GM23338 (cell line): ENCODE measurements around the gene CXXC5. TPM values are rescaled to one million over a fixed set of nuclear protein-coding genes. Genes with fewer than 3 reads are reported as not detected.

Experiments
- ATAC-seq: fragments of 200-7000 bp; cut with Tn5 transposase; 3 replicates; pipeline ENCODE4 v1.9.1; 2020
- DNase-seq: peaks from one replicate; pipeline ENCODE4 v3.0.0-alpha.2; 2015; ENCODE audit warnings: low spot score
- H2AFZ ChIP-seq: fragments of 200-600 bp; sonication (generic); 2 replicates; pipeline ENCODE4 v1.8.0; 2016; ENCODE audit warnings: antibody characterized with exemption, mild to moderate bottlenecking, moderate library complexity
- H3F3A ChIP-seq: fragments of 200-600 bp; sonication (generic); replicated peaks from 2 replicates; pipeline ENCODE4 v1.8.0; 2017; ENCODE audit warnings: antibody characterized with exemption, mixed run types, low read depth
- H3K27ac ChIP-seq: fragments of 200-600 bp; sonication (generic); 2 replicates; pipeline ENCODE4 v1.6.1; 2016; ENCODE audit warnings: low read depth
- H3K27me3 ChIP-seq: fragments of 200-600 bp; sonication (generic); 2 replicates; pipeline ENCODE4 v1.8.0; 2016; ENCODE audit warnings: mild to moderate bottlenecking, mixed run types, moderate library complexity; ENCODE audit not compliant: insufficient read depth
- H3K36me3 ChIP-seq: fragments of 200-600 bp; sonication (generic); 2 replicates; pipeline ENCODE4 v1.8.0; 2016; ENCODE audit warnings: mild to moderate bottlenecking; ENCODE audit not compliant: insufficient read depth
- H3K4me1 ChIP-seq: fragments of 200-600 bp; sonication (generic); 2 replicates; pipeline ENCODE4 v1.8.0; 2016; ENCODE audit warnings: mild to moderate bottlenecking, moderate library complexity; ENCODE audit not compliant: insufficient read depth
- H3K4me2 ChIP-seq: fragments of 200-600 bp; sonication (generic); 2 replicates; pipeline ENCODE4 v1.7.1; 2017; ENCODE audit warnings: mixed run types
- H3K4me3 ChIP-seq: fragments of 200-600 bp; sonication (generic); 2 replicates; pipeline ENCODE4 v1.6.1; 2016; ENCODE audit warnings: mixed run types
- H3K79me2 ChIP-seq: fragments of 200-600 bp; sonication (generic); replicated peaks from 2 replicates; pipeline ENCODE4 v1.8.0; 2017; ENCODE audit warnings: mild to moderate bottlenecking; ENCODE audit not compliant: insufficient read depth
- H3K9me2 ChIP-seq: fragments of 200-600 bp; sonication (generic); 2 replicates; pipeline ENCODE4 v1.8.0; 2017; ENCODE audit not compliant: insufficient read depth
- H4K20me1 ChIP-seq: fragments of 200-600 bp; sonication (generic); replicated peaks from 2 replicates; pipeline ENCODE4 v1.8.0; 2017; ENCODE audit warnings: mild to moderate bottlenecking; ENCODE audit not compliant: insufficient read depth
- H3K27ac Mint-ChIP-seq: 2 replicates; pipeline ENCODE4 v1.8.0; 2020; ENCODE audit warnings: inconsistent platforms, mild to moderate bottlenecking, moderate library complexity, mixed read lengths
- H3K27me3 Mint-ChIP-seq: 3 replicates; pipeline ENCODE4 v1.8.0; 2022; ENCODE audit warnings: low read depth, mild to moderate bottlenecking, moderate library complexity, mixed read lengths, inconsistent platforms; ENCODE audit not compliant: insufficient read depth, poor library complexity
- H3K36me3 Mint-ChIP-seq: 3 replicates; pipeline ENCODE4 v1.8.0; 2021; ENCODE audit warnings: low read depth, mild to moderate bottlenecking, inconsistent platforms, moderate library complexity, mixed read lengths
- H3K4me1 Mint-ChIP-seq: 3 replicates; pipeline ENCODE4 v1.8.0; 2020; ENCODE audit warnings: mild to moderate bottlenecking, inconsistent platforms, mixed read lengths
- H3K4me3 Mint-ChIP-seq: 3 replicates; pipeline ENCODE4 v1.8.0; 2021; ENCODE audit warnings: moderate library complexity, mild to moderate bottlenecking, inconsistent platforms, mixed read lengths
- H3K9me3 Mint-ChIP-seq: 3 replicates; pipeline ENCODE4 v1.8.0; 2020; ENCODE audit warnings: moderate library complexity, mild to moderate bottlenecking, inconsistent platforms, mixed read lengths
- CREB1 ChIP-seq: fragments of 250-450 bp; sonication (Bioruptor Pico); IDR thresholded peaks from 2 replicates; pipeline ENCODE4 v1.5.0; 2020; ENCODE audit warnings: low read depth, mild to moderate bottlenecking, moderate library complexity
- EZH2 ChIP-seq: fragments of 200-600 bp; sonication (generic); IDR thresholded peaks from one replicate; pipeline ENCODE4 v1.8.0; 2017; ENCODE audit warnings: antibody characterized with exemption, mild to moderate bottlenecking, low read depth; ENCODE audit not compliant: unreplicated experiment
- EZH2phosphoT487 ChIP-seq: fragments of 200-600 bp; sonication (generic); IDR thresholded peaks from one replicate; pipeline ENCODE4 v1.8.1; 2018; ENCODE audit warnings: antibody characterized with exemption; ENCODE audit not compliant: unreplicated experiment
- JUNB ChIP-seq: IDR thresholded peaks from one replicate; pipeline ENCODE4 v1.6.1; 2016; ENCODE audit warnings: antibody characterized with exemption; ENCODE audit not compliant: unreplicated experiment
- NANOG ChIP-seq: IDR thresholded peaks from 2 replicates; pipeline ENCODE4 v1.6.1; 2016; ENCODE audit warnings: antibody characterized with exemption, borderline replicate concordance
- POLR2AphosphoS5 ChIP-seq: IDR thresholded peaks from 2 replicates; pipeline ENCODE4 v1.6.1; 2016; ENCODE audit warnings: antibody characterized with exemption, low read depth
- REST ChIP-seq: IDR thresholded peaks from one replicate; pipeline ENCODE4 v1.6.1; 2018; ENCODE audit warnings: antibody characterized with exemption; ENCODE audit not compliant: unreplicated experiment
- STAT1 ChIP-seq: IDR thresholded peaks from one replicate; pipeline ENCODE4 v1.6.1; 2016; ENCODE audit warnings: antibody characterized with exemption; ENCODE audit not compliant: unreplicated experiment
- ZNF114 ChIP-seq: fragments of 250-450 bp; sonication (Bioruptor Pico); IDR thresholded peaks from 2 replicates; pipeline ENCODE4 v1.5.0; 2020; ENCODE audit warnings: mild to moderate bottlenecking, moderate library complexity
- ZNF331 ChIP-seq: fragments of 250-450 bp; sonication (Bioruptor Pico); IDR thresholded peaks from 2 replicates; pipeline ENCODE4 v1.5.0; 2020; ENCODE audit warnings: low read depth, mild to moderate bottlenecking, moderate library complexity
- ZNF462 ChIP-seq: fragments of 250-450 bp; sonication (Bioruptor Pico); IDR thresholded peaks from 2 replicates; pipeline ENCODE4 v1.5.0; 2020; ENCODE audit warnings: mild to moderate bottlenecking, moderate library complexity
- polyA plus RNA-seq: library from polyadenylated mRNA; unstranded; fragments of >200 nt; fragmentation: Nextera tagmentation; extraction: Ambion mirVana; gene quantifications from 2 replicates; pipeline ENCODE4 v1.2.1, GENCODE V29; 2016
- total RNA-seq: library from RNA; depleted of rRNA; stranded (reverse); fragments of >200 nt; shearing (Covaris generic); gene quantifications from 2 replicates; pipeline ENCODE4 v1.2.3, GENCODE V29; 2014
- TF ChIP-seq, protein P1 (sequence below), 2 experiments: fragments of 200-600 bp in 1 of 2; sonication (generic) in 1 of 2; conservative IDR thresholded peaks; 2 replicates each; pipeline versions ENCODE4 v1.5.1 to v1.6.1; 2016 to 2017; ENCODE audit warnings: antibody characterized with exemption in 2 of 2, low read depth in 2 of 2, mild to moderate bottlenecking in 2 of 2, moderate library complexity in 1 of 2
- TF ChIP-seq, protein P2 (sequence below): IDR thresholded peaks from 2 replicates; pipeline ENCODE4 v1.6.1; 2016; ENCODE audit warnings: antibody characterized with exemption

CXXC5 gene
- total and polyA plus RNA-seq, 2 experiments from 2014 or later: 63.3 to 111 TPM

DNA sequence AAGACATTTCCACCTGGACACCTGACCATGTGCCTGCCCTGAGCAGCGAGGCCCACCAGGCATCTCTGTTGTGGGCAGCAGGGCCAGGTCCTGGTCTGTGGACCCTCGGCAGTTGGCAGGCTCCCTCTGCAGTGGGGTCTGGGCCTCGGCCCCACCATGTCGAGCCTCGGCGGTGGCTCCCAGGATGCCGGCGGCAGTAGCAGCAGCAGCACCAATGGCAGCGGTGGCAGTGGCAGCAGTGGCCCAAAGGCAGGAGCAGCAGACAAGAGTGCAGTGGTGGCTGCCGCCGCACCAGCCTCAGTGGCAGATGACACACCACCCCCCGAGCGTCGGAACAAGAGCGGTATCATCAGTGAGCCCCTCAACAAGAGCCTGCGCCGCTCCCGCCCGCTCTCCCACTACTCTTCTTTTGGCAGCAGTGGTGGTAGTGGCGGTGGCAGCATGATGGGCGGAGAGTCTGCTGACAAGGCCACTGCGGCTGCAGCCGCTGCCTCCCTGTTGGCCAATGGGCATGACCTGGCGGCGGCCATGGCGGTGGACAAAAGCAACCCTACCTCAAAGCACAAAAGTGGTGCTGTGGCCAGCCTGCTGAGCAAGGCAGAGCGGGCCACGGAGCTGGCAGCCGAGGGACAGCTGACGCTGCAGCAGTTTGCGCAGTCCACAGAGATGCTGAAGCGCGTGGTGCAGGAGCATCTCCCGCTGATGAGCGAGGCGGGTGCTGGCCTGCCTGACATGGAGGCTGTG is 32.4 kb downstream of the CXXC5 start:
- Histone ChIP-seq H4K20me1 (peaks cover 39% of the 10 kb centered on the region), H2AFZ (no peak overlapping the region), H3K27me3 (no peaks in the 10 kb centered on the region), H3K36me3 (no peaks in the 10 kb centered on the region; the same call in 1 of the 2 replicates), H3K4me1 (peaks cover 33% of the 10 kb centered on the region), H3K4me3 (no peak overlapping the region), H3F3A (peaks cover 25% of the 10 kb centered on the region; the same call in 1 of the 2 replicates), H3K4me2 (no peak overlapping the region), H3K27ac (no peak overlapping the region), H3K9me2 (no peaks in the 10 kb centered on the region), H3K79me2 (peaks cover 26% of the 10 kb centered on the region)
- ATAC-seq: no peak
- H3K4me1 Mint-ChIP-seq: peaks cover 61% of the 10 kb centered on the region
- TF ChIP-seq REST (no peak), ZNF114 (CRISPR knock-in tag) (no peak), ZNF331 (CRISPR knock-in tag) (no peak), STAT1 (no peak), EZH2phosphoT487 (no peak), CREB1 (CRISPR knock-in tag) (no peak), JUNB (no peak), NANOG (no peak), ZNF462 (no peak), POLR2AphosphoS5 (no peak), EZH2 (no peak)
- TF ChIP-seq, protein P1, sequence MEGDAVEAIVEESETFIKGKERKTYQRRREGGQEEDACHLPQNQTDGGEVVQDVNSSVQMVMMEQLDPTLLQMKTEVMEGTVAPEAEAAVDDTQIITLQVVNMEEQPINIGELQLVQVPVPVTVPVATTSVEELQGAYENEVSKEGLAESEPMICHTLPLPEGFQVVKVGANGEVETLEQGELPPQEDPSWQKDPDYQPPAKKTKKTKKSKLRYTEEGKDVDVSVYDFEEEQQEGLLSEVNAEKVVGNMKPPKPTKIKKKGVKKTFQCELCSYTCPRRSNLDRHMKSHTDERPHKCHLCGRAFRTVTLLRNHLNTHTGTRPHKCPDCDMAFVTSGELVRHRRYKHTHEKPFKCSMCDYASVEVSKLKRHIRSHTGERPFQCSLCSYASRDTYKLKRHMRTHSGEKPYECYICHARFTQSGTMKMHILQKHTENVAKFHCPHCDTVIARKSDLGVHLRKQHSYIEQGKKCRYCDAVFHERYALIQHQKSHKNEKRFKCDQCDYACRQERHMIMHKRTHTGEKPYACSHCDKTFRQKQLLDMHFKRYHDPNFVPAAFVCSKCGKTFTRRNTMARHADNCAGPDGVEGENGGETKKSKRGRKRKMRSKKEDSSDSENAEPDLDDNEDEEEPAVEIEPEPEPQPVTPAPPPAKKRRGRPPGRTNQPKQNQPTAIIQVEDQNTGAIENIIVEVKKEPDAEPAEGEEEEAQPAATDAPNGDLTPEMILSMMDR (conservative IDR thresholded peaks at IDR 0.05; ENCODE audit: low read depth in 2 of 2): no peak
- TF ChIP-seq, protein P2, sequence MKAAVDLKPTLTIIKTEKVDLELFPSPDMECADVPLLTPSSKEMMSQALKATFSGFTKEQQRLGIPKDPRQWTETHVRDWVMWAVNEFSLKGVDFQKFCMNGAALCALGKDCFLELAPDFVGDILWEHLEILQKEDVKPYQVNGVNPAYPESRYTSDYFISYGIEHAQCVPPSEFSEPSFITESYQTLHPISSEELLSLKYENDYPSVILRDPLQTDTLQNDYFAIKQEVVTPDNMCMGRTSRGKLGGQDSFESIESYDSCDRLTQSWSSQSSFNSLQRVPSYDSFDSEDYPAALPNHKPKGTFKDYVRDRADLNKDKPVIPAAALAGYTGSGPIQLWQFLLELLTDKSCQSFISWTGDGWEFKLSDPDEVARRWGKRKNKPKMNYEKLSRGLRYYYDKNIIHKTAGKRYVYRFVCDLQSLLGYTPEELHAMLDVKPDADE: no peak
- DNase-seq: no peak
- H3K27me3 Mint-ChIP-seq: peaks cover 29% of the 10 kb centered on the region
- no peaks in the 10 kb centered on the region for H3K9me3 Mint-ChIP-seq
- H3K4me3 Mint-ChIP-seq: no peak overlapping the region
- H3K36me3 Mint-ChIP-seq: peaks cover 48% of the 10 kb centered on the region
- H3K27ac Mint-ChIP-seq: no peak overlapping the region
